GM12878 (cell line): ENCODE results near the gene CPLX1.
"Not testable (repeated sequence)": the region's sequence is repeated elsewhere in the genome, so short reads cannot be mapped to it uniquely, and the experiment has no call there.

ENCODE experiments used
- CHD1 ChIP-seq: IDR thresholded peaks from 2 replicates; pipeline ENCODE4 v1.6.1; 2012; ENCODE audit warnings: low read depth, low read length, improper control_type of control experiment
- CHD2 ChIP-seq: IDR thresholded peaks from 2 replicates; pipeline ENCODE4 v1.6.1; 2011; ENCODE audit warnings: low read depth, low read length, improper control_type of control experiment, borderline replicate concordance
- CTCF ChIP-seq, 3 experiments: IDR thresholded peaks in 2 of 3; conservative IDR thresholded peaks in 1 of 3; 2 replicates each; pipeline ENCODE4 v1.5.1; 2011; ENCODE audit warnings: low read depth in 3 of 3, low read length in 3 of 3, mild to moderate bottlenecking in 3 of 3, control low read depth in 2 of 3, moderate library complexity in 2 of 3, inconsistent platforms in 1 of 3, mixed read lengths in 1 of 3; ENCODE audit not compliant: control insufficient read depth in 2 of 3, insufficient read depth in 1 of 3; ENCODE audit errors: extremely low read depth in 1 of 3
- CUX1 ChIP-seq: IDR thresholded peaks from 2 replicates; pipeline ENCODE4 v1.6.1; 2012; ENCODE audit warnings: improper control_type of control experiment, low read depth, low read length; ENCODE audit not compliant: insufficient replicate concordance
- HCFC1 ChIP-seq: fragments of 150-350 bp; IDR thresholded peaks from 2 replicates; pipeline ENCODE4 v1.6.1; 2014; ENCODE audit warnings: low read length
- MYC ChIP-seq: IDR thresholded peaks from 2 replicates; pipeline ENCODE4 v1.6.1; 2011; ENCODE audit warnings: mild to moderate bottlenecking, low read length, moderate library complexity, inconsistent platforms; ENCODE audit not compliant: insufficient read depth, insufficient replicate concordance, insufficient read length, severe bottlenecking
- POLR2AphosphoS2 ChIP-seq: IDR thresholded peaks from 2 replicates; pipeline ENCODE4 v1.6.1; 2011; ENCODE audit warnings: low read depth, mild to moderate bottlenecking, low read length, improper control_type of control experiment, moderate library complexity
- RAD51 ChIP-seq: fragments of 450-650 bp; IDR thresholded peaks from 2 replicates; pipeline ENCODE4 v1.6.1; 2016; ENCODE audit warnings: moderate library complexity, mild to moderate bottlenecking, inconsistent platforms
- RFX5 ChIP-seq: IDR thresholded peaks from 2 replicates; pipeline ENCODE4 v1.6.1; 2011; ENCODE audit warnings: low read depth, low read length, improper control_type of control experiment
- SPI1 ChIP-seq: IDR thresholded peaks from 2 replicates; pipeline ENCODE4 v1.6.1; 2011; ENCODE audit warnings: low read depth, mild to moderate bottlenecking, low read length, moderate library complexity, borderline replicate concordance; ENCODE audit not compliant: insufficient read depth
- STAT1 ChIP-seq: fragments of 450-650 bp; conservative IDR thresholded peaks from 2 replicates; pipeline ENCODE4 v1.6.1; 2014; ENCODE audit warnings: antibody characterized with exemption, mild to moderate bottlenecking
- USF1 ChIP-seq: IDR thresholded peaks from 2 replicates; pipeline ENCODE4 v1.6.1; 2011; ENCODE audit warnings: borderline replicate concordance, low read depth, mild to moderate bottlenecking, moderate library complexity, mixed read lengths, low read length; ENCODE audit not compliant: insufficient read depth; ENCODE audit errors: extremely low read length

GRCh38 chr4:753186-753585 is 72.7 kb downstream of the CPLX1 start:
- TF ChIP-seq CTCF (IDR thresholded peaks at IDR 0.05 in 2 of 3, conservative IDR thresholded peaks at IDR 0.05 in 1 of 3; ENCODE audit: control insufficient read depth in 2 of 3, extremely low read depth in 1 of 3, insufficient read depth in 1 of 3, low read depth in 3 of 3, low read length in 3 of 3); STAT1; CUX1; RFX5; HCFC1; USF1; SPI1; RAD51; POLR2AphosphoS2; MYC; CHD1; CHD2: not testable (repeated sequence)
